Smooth muscle cell (in vitro differentiated cells): Measurements from ENCODE around the gene ME3. TPM values are rescaled to one million over a fixed set of nuclear protein-coding genes. Genes with fewer than 3 reads are reported as not detected.
A peak's percentile ranks its signal among the peaks of the same experiment; 100 is the strongest.

Source experiments
- DNase-seq: peaks from one replicate; lab custom pipeline; 2025; ENCODE audit not compliant: unreplicated experiment; lab: John Stamatoyannopoulos, UW
- H2AFZ ChIP-seq: fragments of 200-600 bp; sonication (generic); 2 replicates; pipeline ENCODE4 v1.6.0; 2016; ENCODE audit warnings: antibody characterized with exemption, low read depth, mild to moderate bottlenecking
- H3F3A ChIP-seq: fragments of 200-600 bp; sonication (generic); 2 replicates; pipeline ENCODE4 v1.6.0; 2017; ENCODE audit warnings: antibody characterized with exemption, low read depth
- H3K27ac ChIP-seq: fragments of 200-600 bp; sonication (generic); 2 replicates; pipeline ENCODE4 v1.5.1; 2016; ENCODE audit warnings: low read depth, mild to moderate bottlenecking
- H3K27me3 ChIP-seq: fragments of 200-600 bp; sonication (generic); 2 replicates; pipeline ENCODE4 v1.6.1; 2016; ENCODE audit warnings: low read depth, mild to moderate bottlenecking
- H3K36me3 ChIP-seq: fragments of 200-600 bp; sonication (generic); 2 replicates; pipeline ENCODE4 v1.5.1; 2016; ENCODE audit warnings: low read depth
- H3K4me1 ChIP-seq: fragments of 200-600 bp; sonication (generic); 2 replicates; pipeline ENCODE4 v1.5.1; 2016; ENCODE audit warnings: low read depth
- H3K4me2 ChIP-seq: fragments of 200-600 bp; sonication (generic); 2 replicates; pipeline ENCODE4 v1.6.0; 2016; ENCODE audit warnings: mild to moderate bottlenecking
- H3K4me3 ChIP-seq: fragments of 200-600 bp; sonication (generic); 2 replicates; pipeline ENCODE4 v1.5.1; 2016; ENCODE audit warnings: mild to moderate bottlenecking
- H3K79me2 ChIP-seq: fragments of 200-600 bp; sonication (generic); 2 replicates; pipeline ENCODE4 v1.6.0; 2016; ENCODE audit warnings: low read depth, mild to moderate bottlenecking
- H3K9ac ChIP-seq: fragments of 200-600 bp; sonication (generic); 2 replicates; pipeline ENCODE4 v1.6.0; 2016; ENCODE audit warnings: low read depth
- H3K9me3 ChIP-seq: fragments of 200-600 bp; sonication (generic); replicated peaks from 2 replicates; pipeline ENCODE4 v1.5.1; 2016; ENCODE audit warnings: low read depth
- H4K20me1 ChIP-seq: fragments of 200-600 bp; sonication (generic); 2 replicates; pipeline ENCODE4 v1.6.0; 2016; ENCODE audit warnings: low read depth
- CTCF ChIP-seq: fragments of 200-600 bp; sonication (generic); IDR thresholded peaks from 2 replicates; pipeline ENCODE4 v1.5.1; 2017; ENCODE audit warnings: borderline replicate concordance, mild to moderate bottlenecking, antibody characterized with exemption; ENCODE audit not compliant: insufficient read depth, poor library complexity, severe bottlenecking
- WGBS: methylation state at CpG from one replicate; pipeline ENCODE4 v1.1.7; 2016; ENCODE audit warnings: low lambda C conversion rate; 5-methylcytosine and 5-hydroxymethylcytosine counted together
- polyA plus RNA-seq: library from polyadenylated mRNA; unstranded; fragments of >200 nt; fragmentation: Nextera tagmentation; extraction: Ambion mirVana; gene quantifications from 2 replicates; pipeline ENCODE4 v1.2.1, GENCODE V29; 2016
- total RNA-seq: library from RNA; depleted of rRNA; stranded (reverse); fragments of >200 nt; gene quantifications from 2 replicates; pipeline ENCODE4 v1.2.3, GENCODE V29; 2014

Gene ME3
- total and polyA plus RNA-seq, 2 experiments from 2014 or later = 4.2 to 8.4 TPM

- Histone ChIP-seq H3K4me3 (no peak overlapping the region), H3K36me3 (no peaks in the 10 kb centered on the region), H3K4me1 (no peaks in the 10 kb centered on the region), H2AFZ (no peak overlapping the region), H3K27ac (no peak overlapping the region), H4K20me1 (no peaks in the 10 kb centered on the region), H3K9me3 (no peaks in the 10 kb centered on the region), H3K79me2 (no peaks in the 10 kb centered on the region), H3F3A (peaks cover 4% of the 10 kb centered on the region), H3K9ac (no peak overlapping the region), H3K27me3 (no peaks in the 10 kb centered on the region), H3K4me2 (no peak overlapping the region)
- WGBS = 97% methylated on average over 8 of the region's 8 CpGs
- TF ChIP-seq CTCF = no peak
- no peak for DNase-seq
These were observed 226.1 kb downstream of the ME3 start for GRCh38 chr11:86446163-86446923.

- WGBS = 93% methylated on average over 1 of the region's 1 CpG
These were observed 227.4 kb downstream of the ME3 start for GRCh38 chr11:86444981-86445380.

GRCh38 chr11:86443415-86443814, 229.0 kb downstream of the ME3 start:
- Histone ChIP-seq H3K4me3 (no peak overlapping the region), H3K27ac (peak overlapping the region; percentile 35), H2AFZ (no peak overlapping the region), H3K36me3 (no peaks in the 10 kb centered on the region), H3K27me3 (no peaks in the 10 kb centered on the region), H3K79me2 (no peaks in the 10 kb centered on the region), H3K9ac (peak overlapping the region; percentile 0), H3K4me1 (no peaks in the 10 kb centered on the region), H4K20me1 (no peaks in the 10 kb centered on the region), H3K4me2 (no peak overlapping the region), H3F3A (peaks cover 10% of the 10 kb centered on the region), H3K9me3 (no peaks in the 10 kb centered on the region)
- TF ChIP-seq CTCF = no peak
- DNase-seq = no peak
- 0% methylated on average over 1 of the region's 1 CpG for WGBS

More at GRCh38 chr11:86444981-86445380, 227.4 kb downstream of the ME3 start:
- no peaks in the 10 kb centered on the region for H3K79me2 ChIP-seq
- H3K9me3 ChIP-seq = no peaks in the 10 kb centered on the region
- no peak for TF ChIP-seq CTCF
- no peak overlapping the region for H3K9ac ChIP-seq
- no peak for DNase-seq
- no peak overlapping the region for H3K4me3 ChIP-seq
- H3K4me1 ChIP-seq = no peaks in the 10 kb centered on the region
- H3F3A ChIP-seq = peaks cover 5% of the 10 kb centered on the region
- H4K20me1 ChIP-seq = no peaks in the 10 kb centered on the region
- no peak overlapping the region for H2AFZ ChIP-seq
- no peaks in the 10 kb centered on the region for H3K36me3 ChIP-seq
- H3K27ac ChIP-seq = no peak overlapping the region
- no peaks in the 10 kb centered on the region for H3K27me3 ChIP-seq
- no peak overlapping the region for H3K4me2 ChIP-seq

- Histone ChIP-seq H3K27me3 (no peaks in the 10 kb centered on the region), H3K9ac (peak overlapping the region; percentile 0), H4K20me1 (no peaks in the 10 kb centered on the region), H3K36me3 (no peaks in the 10 kb centered on the region), H3K9me3 (no peaks in the 10 kb centered on the region), H2AFZ (no peak overlapping the region), H3F3A (peaks cover 10% of the 10 kb centered on the region), H3K79me2 (no peaks in the 10 kb centered on the region), H3K27ac (peak overlapping the region; percentile 35), H3K4me3 (no peak overlapping the region), H3K4me2 (peak overlapping the region; percentile 7), H3K4me1 (no peaks in the 10 kb centered on the region)
- DNase-seq = no peak
- TF ChIP-seq CTCF = no peak
- WGBS = 87% methylated on average over 5 of the region's 5 CpGs
These were observed 229.6 kb downstream of the ME3 start for GRCh38 chr11:86442827-86443226.
